Mucosa of descending colon (tissue), 3 donors: ENCODE measurements around the gene COL23A1. TPM values are rescaled to one million over a fixed set of nuclear protein-coding genes. Genes with fewer than 3 reads are reported as not detected.

Experiments
- ATAC-seq: fragments of 200-7000 bp; cut with Tn5 transposase; one replicate; pipeline ENCODE4 v1.9.1; 2020; ENCODE audit warnings: mild to moderate bottlenecking, moderate library complexity
- DNase-seq, 3 donors: peaks; one replicate each; pipeline ENCODE4 v3.0.0-alpha.2; 2020
- H3K36me3 ChIP-seq: fragments of 200-600 bp; one replicate; pipeline ENCODE4 v1.8.0; 2021; ENCODE audit warnings: low read depth, mild to moderate bottlenecking
- H3K4me1 ChIP-seq: fragments of 200-600 bp; one replicate; pipeline ENCODE4 v1.8.0; 2021; ENCODE audit warnings: low read depth, mild to moderate bottlenecking
- H3K4me3 ChIP-seq: fragments of 200-600 bp; one replicate; pipeline ENCODE4 v1.8.0; 2021; ENCODE audit warnings: mild to moderate bottlenecking
- H3K9me3 ChIP-seq: fragments of 200-600 bp; one replicate; pipeline ENCODE4 v1.8.0; 2021; ENCODE audit warnings: mild to moderate bottlenecking
- CTCF ChIP-seq: fragments of 200-600 bp; IDR thresholded peaks from one replicate; pipeline ENCODE4 v1.8.0; 2022; ENCODE audit warnings: antibody characterized with exemption, mild to moderate bottlenecking
- intact Hi-C, 2 donors: fragments of 100-400 bp; cut with DNase I in 1 of 2; cut with micrococcal nuclease in 1 of 2; formaldehyde crosslinking; loops; one replicate each; pipeline versions ENCODE4 v1.11.0 to v1.11.1; 2022; cut with DNase I, micrococcal nuclease
- total RNA-seq, 3 donors: library from RNA; stranded (reverse); fragmentation: NEBNext Ultra II Directional in 2 of 3; extraction: Animal tissue kit (Norgen Biotek cat#: 25700) in 2 of 3; gene quantifications; one replicate each; pipeline versions ENCODE4 v1.2.1 to v1.2.4, GENCODE V29; 2021 to 2023
- donor health status: DM: no; HTN: no; CAD: no; lungs with moderate emphysema.
- donor health status: DM: no; HTN: no; CAD: no.
- donor health status: DM: no; HTN: yes; CAD: no.

COL23A1 gene
- total RNA-seq, 3 donors from 2014 or later = 0.17 to 2.7 (median 0.43) TPM

DNA sequence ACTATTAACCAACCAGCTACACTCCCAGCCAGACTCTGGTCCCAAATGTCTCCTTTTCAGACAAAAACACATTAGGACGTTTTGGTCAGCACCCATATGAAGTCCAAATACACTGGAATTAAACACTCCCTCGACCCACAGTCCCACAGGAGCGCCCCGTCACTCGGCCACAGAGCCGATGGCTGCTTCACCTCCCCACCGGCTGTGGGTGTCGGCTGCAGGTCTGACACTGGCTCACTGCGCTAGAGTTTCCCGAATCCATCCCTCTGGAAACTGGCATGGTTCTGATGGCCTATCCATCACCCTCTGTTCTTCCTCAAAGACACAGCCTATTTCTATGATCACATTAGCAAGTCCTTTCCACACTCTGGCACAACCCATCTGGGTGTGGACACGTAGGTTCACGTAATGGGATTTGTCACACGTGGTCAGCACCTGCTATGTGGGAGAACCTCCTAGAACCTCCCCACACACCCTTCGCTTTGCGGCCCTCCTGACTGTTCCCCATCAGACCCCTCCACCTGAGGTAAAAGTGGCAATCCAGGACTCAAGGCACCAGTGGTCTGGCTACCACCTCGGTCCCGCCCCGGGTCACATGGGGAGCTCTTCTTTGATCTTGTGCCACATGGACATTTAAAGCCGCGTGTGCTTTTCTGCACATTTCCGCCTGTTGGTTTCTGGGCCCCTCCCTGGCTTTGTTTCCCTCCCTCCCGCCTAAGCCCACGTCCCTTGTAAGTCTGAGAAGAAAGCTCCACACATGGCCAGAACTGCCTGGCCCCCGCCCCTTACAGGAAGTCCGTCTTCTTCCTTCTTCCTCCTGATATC lies 226.5 kb downstream of the COL23A1 start:
- no peak for ATAC-seq
- peak in 1 of 3 donors; percentile 16 for DNase-seq
- TF ChIP-seq CTCF = no peak

GRCh38 chr5:178361657-178362445 lies 228.3 kb downstream of the COL23A1 start:
- H3K4me1 ChIP-seq = no peaks in the 10 kb centered on the region
- TF ChIP-seq CTCF = no peak
- no peaks in the 10 kb centered on the region for H3K9me3 ChIP-seq
- DNase-seq (peak in 1 of 3 donors; percentile 21), ATAC-seq (no peak)
- intact Hi-C loops = no loop called here
- H3K4me3 ChIP-seq = no peak overlapping the region
- no peaks in the 10 kb centered on the region for H3K36me3 ChIP-seq

More for the DNA sequence above, 226.5 kb downstream of the COL23A1 start:
- Histone ChIP-seq H3K36me3 (no peaks in the 10 kb centered on the region), H3K4me3 (no peak overlapping the region), H3K9me3 (no peaks in the 10 kb centered on the region), H3K4me1 (no peaks in the 10 kb centered on the region)
- intact Hi-C loops = no loop called here

DNA sequence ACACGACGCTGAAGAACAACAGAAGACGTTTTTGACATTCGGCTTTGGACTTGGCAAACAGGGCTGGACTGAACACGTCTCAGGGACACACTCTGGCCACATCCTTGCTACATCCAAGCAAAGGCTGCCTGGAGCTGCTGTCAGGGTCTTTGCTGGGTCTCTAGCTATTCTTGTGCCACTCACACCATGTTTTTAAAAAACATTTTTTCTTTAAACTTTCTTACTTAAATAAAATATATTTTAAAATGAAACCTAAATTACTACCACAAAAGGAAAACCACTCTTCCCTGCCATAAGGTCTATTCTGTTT lies 229.3 kb downstream of the COL23A1 start:
- ATAC-seq (no peak), DNase-seq (no peak)
- intact Hi-C loops = no loop called here
- no peak for TF ChIP-seq CTCF
- H3K9me3 ChIP-seq = no peaks in the 10 kb centered on the region
- H3K4me3 ChIP-seq = no peak overlapping the region
- no peaks in the 10 kb centered on the region for H3K4me1 ChIP-seq
- no peaks in the 10 kb centered on the region for H3K36me3 ChIP-seq

DNA sequence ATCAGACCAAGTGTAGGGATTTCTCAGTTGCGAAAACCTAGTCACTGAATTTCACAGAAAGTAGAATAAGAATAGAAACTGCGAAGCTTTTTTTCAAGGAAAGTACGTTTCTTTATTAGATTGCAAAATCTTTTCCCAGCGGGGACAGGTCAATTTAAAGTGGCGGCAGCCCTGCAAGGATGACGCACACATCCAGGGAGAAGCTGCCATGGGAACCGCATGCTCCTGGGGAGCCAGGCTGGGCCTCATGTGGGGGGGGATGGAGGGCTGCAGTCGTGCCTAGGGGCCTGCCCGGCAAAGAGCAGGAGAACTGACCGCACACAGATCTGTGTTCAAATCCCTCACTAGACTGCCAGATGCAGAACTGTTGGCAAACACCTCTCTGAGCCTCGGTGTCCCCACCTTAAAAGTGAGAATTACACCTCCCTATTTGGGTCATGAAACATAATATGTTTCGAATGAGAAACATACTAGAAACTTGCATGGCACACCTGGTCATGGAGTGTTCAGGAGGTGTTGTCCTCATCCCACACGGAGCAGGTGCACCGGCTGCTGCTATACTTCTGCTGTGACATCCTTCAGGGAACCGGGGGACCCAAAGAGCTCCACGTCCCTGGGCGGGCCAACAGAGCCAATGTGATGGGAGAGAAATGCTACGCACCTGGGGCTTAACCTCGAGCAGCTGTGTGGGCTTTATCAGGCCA lies 229.8 kb downstream of the COL23A1 start:
- H3K9me3 ChIP-seq = no peaks in the 10 kb centered on the region
- intact Hi-C loops = no loop called here
- no peaks in the 10 kb centered on the region for H3K36me3 ChIP-seq
- no peak overlapping the region for H3K4me3 ChIP-seq
- H3K4me1 ChIP-seq = no peaks in the 10 kb centered on the region
- no peak for TF ChIP-seq CTCF
- ATAC-seq (no peak), DNase-seq (peak in 1 of 3 donors; percentile 12)

DNA sequence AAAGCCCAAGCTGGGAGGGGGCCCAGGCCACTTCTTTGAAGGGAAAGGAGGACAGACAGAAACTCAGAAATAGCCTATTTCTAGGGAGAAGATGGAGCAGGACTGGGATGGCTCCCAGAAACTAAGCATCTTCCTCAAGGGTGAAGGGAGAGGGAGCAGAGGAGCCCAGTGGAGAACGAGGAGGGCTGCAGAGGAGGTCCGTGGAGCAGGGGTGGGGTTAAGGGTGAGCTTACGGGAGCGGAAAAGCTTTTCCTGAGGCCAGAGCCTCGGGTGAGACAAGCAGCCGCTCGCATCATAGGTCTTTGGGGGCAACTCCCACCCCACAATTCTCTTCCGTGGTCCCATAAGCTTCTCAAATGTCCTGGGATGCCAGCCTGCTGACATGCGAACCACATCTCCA lies 230.5 kb downstream of the COL23A1 start:
- Histone ChIP-seq H3K9me3 (no peaks in the 10 kb centered on the region), H3K36me3 (no peaks in the 10 kb centered on the region), H3K4me1 (no peaks in the 10 kb centered on the region), H3K4me3 (no peak overlapping the region)
- ATAC-seq (no peak), DNase-seq (peak in 1 of 3 donors; percentile 4)
- no peak for TF ChIP-seq CTCF
- intact Hi-C loops = no loop called here
